ENCODE results near the gene HDAC7. TPM values are rescaled to one million over a fixed set of nuclear protein-coding genes. Genes with fewer than 3 reads are reported as not detected.

HDAC7 gene
- 65.8 and 79.4 TPM in 2 replicates for total RNA-seq

GRCh38 chr12:47819896-47820630 is at the start of gene HDAC7:
Gene HDAC7 (minus strand): TSS chr12:47819903. CDS start chr12:47819785, 118 bp downstream.

GRCh38 chr12:47773062-47773857 is 46.4 kb downstream of the HDAC7 start, which contains the start of gene SLC48A1:
Gene SLC48A1 (plus strand): TSS chr12:47773238. CDS start chr12:47773305, 67 bp downstream.

DNA sequence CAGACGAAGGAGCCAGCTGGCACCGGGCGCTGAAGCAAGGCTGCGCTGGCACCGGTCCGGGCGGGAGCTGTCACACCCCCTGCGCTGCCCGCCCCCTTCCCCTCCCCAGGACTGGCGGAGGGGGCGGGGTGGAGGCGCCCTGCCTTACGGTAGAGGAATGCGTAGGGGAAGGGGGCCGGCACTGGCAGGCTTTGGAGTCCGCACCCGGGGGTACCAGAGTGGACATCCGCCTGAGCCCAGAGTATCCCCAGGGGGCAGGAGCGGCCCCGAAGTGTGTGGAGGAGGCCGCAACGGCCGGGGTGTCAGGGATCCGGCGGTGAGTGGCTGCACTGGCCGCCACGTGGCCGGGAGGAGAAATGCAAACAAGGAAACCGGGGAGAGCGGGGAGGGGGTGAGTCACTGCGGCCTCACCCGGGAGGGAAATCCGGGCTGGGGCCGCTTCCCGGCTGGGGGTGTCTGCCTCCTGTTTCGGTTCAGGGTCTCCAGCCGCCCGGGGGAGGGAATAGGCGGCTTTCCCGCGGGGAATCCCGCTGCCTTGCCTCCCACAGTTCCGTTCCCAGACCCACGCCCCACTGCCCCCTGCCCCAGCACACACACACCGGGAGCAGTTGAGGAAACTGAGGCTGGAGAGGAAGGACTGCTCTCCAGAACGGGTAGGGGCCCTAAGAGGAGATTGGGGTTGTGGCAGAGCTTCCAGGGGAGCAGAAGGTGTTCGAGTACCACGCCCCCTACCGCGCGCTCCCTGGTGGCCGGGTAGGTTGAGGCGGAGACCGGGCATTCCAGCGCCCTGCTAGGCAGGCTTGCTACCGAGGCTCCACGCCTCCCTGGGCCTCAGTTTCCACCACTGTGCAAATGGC is 60.6 kb downstream of the HDAC7 start, which contains the start of gene RAPGEF3:
Gene RAPGEF3 (minus strand): TSS at position 47 of the 857 bp plus-strand sequence. CDS start 324 bp downstream, outside the sequence.

Other genes starting within 250 kb of the HDAC7 start
- 10.9 and 11.4 TPM in 2 replicates for gene RPAP3, start 113.9 kb downstream of the HDAC7 start, total RNA-seq
- 0.18 TPM in 1 of 2 replicates, not detected in the other for gene ENDOU, start 94.4 kb downstream of the HDAC7 start, total RNA-seq
- 0.97 and 2.3 TPM in 2 replicates for gene RAPGEF3, start 61.0 kb downstream of the HDAC7 start, total RNA-seq
- 13.9 and 18.6 TPM in 2 replicates for gene SLC48A1, start 46.7 kb downstream of the HDAC7 start, total RNA-seq
- gene VDR, start 85.1 kb upstream of the HDAC7 start, total RNA-seq, result 5.4 and 7.6 TPM in 2 replicates
- 17.5 and 29.6 TPM in 2 replicates for gene TMEM106C, start 143.7 kb upstream of the HDAC7 start, total RNA-seq
- gene COL2A1, start 184.6 kb upstream of the HDAC7 start, total RNA-seq, result not detected in 2 replicates

Measured in cardiac atrium fibroblast (primary cell).